HepG2 (cell line): ENCODE data around the gene TIRAP. TPM values are rescaled to one million over a fixed set of nuclear protein-coding genes. Genes with fewer than 3 reads are reported as not detected.

ENCODE experiments used
- ADNP ChIP-seq: sonication (generic); formaldehyde crosslinking; IDR thresholded peaks from 2 replicates; pipeline ENCODE4 v1.4.0; 2020; ENCODE audit warnings: missing genetic modification reagents
- AGO1 ChIP-seq: fragments of 200-400 bp; formaldehyde crosslinking; IDR thresholded peaks from 2 replicates; pipeline ENCODE4 v1.6.1; 2017; ENCODE audit warnings: mild to moderate bottlenecking, low read depth, low read length, moderate library complexity; ENCODE audit not compliant: poor library complexity, severe bottlenecking
- ARNT ChIP-seq: fragments of 450-650 bp; IDR thresholded peaks from 2 replicates; pipeline ENCODE4 v1.6.1; 2017
- HDAC2 ChIP-seq: sonication (generic); formaldehyde crosslinking; IDR thresholded peaks from 2 replicates; pipeline ENCODE4 v1.4.0; 2020; ENCODE audit warnings: missing genetic modification reagents
- HMG20B ChIP-seq: conservative IDR thresholded peaks from 2 replicates; pipeline ENCODE4 v1.6.1; 2016; ENCODE audit warnings: missing genetic modification reagents, missing compliant biosample characterization
- HOXA5 ChIP-seq: sonication (generic); formaldehyde crosslinking; IDR thresholded peaks from 2 replicates; pipeline ENCODE4 v1.4.0; 2020; ENCODE audit warnings: missing genetic modification reagents
- RXRB ChIP-seq: IDR thresholded peaks from 2 replicates; pipeline ENCODE4 v1.6.1; 2016; ENCODE audit warnings: borderline replicate concordance, missing genetic modification reagents, missing compliant biosample characterization
- ZBTB42 ChIP-seq: sonication (generic); formaldehyde crosslinking; IDR thresholded peaks from 2 replicates; pipeline ENCODE4 v1.5.0; 2020; ENCODE audit warnings: mild to moderate bottlenecking, missing genetic modification reagents
- ZFP90 ChIP-seq: sonication (generic); formaldehyde crosslinking; IDR thresholded peaks from 2 replicates; pipeline ENCODE4 v1.8.0; 2022; ENCODE audit warnings: missing genetic modification reagents, mild to moderate bottlenecking, inconsistent platforms, borderline replicate concordance
- ZNF296 ChIP-seq: sonication (generic); formaldehyde crosslinking; conservative IDR thresholded peaks from 2 replicates; pipeline ENCODE4 v1.5.0; 2020; ENCODE audit warnings: mild to moderate bottlenecking, missing genetic modification reagents
- ZNF549 ChIP-seq: sonication (generic); formaldehyde crosslinking; IDR thresholded peaks from 2 replicates; pipeline ENCODE4 v1.5.0; 2020; ENCODE audit warnings: missing genetic modification reagents
- ZNF703 ChIP-seq: sonication (generic); formaldehyde crosslinking; IDR thresholded peaks from 2 replicates; pipeline ENCODE4 v1.5.1; 2020; ENCODE audit warnings: missing genetic modification reagents, mild to moderate bottlenecking, moderate library complexity, borderline replicate concordance
- ZNF781 ChIP-seq: sonication (generic); formaldehyde crosslinking; IDR thresholded peaks from 2 replicates; pipeline ENCODE4 v1.5.1; 2020; ENCODE audit warnings: borderline replicate concordance, mild to moderate bottlenecking, missing genetic modification reagents; ENCODE audit errors: not compliant biosample characterization
- ZNF839 ChIP-seq: sonication (generic); formaldehyde crosslinking; IDR thresholded peaks from 2 replicates; pipeline ENCODE4 v1.4.0; 2020; ENCODE audit warnings: missing genetic modification reagents, mild to moderate bottlenecking, borderline replicate concordance
- ZNF841 ChIP-seq: sonication (generic); formaldehyde crosslinking; IDR thresholded peaks from 2 replicates; pipeline ENCODE4 v1.8.1; 2023; ENCODE audit warnings: missing genetic modification reagents, borderline replicate concordance
- polyA plus RNA-seq, 8 experiments: library from polyadenylated mRNA; depleted of rRNA in 3 of 8; stranded (reverse) in 7 of 8; unstranded in 1 of 8; fragments of >200 nt; fragmentation: Illumina TruSeq in 4 of 8; extraction: Trizol in 4 of 8; gene quantifications; 2 replicates each; pipeline versions ENCODE4 v1.2.1 to v1.2.3, GENCODE V29; 2011 to 2016; ENCODE audit warnings: low read depth in 4 of 8, missing spikeins in 1 of 8, mixed read lengths in 1 of 8; ENCODE audit not compliant: insufficient read depth in 1 of 8
- total RNA-seq, 5 experiments: library from RNA; depleted of rRNA; stranded (reverse); fragments of >200 nt; fragmentation: Illumina TruSeq; extraction: Trizol; gene quantifications; 2 replicates each; pipeline ENCODE4 v1.2.3, GENCODE V29; 2016; ENCODE audit warnings: low read depth in 1 of 5
- TF ChIP-seq, protein P1 (sequence below): fragments of 450-650 bp; IDR thresholded peaks from 2 replicates; pipeline ENCODE4 v1.6.1; 2016
- TF ChIP-seq, protein P2 (sequence below), 2 experiments: sonication (generic) in 1 of 2; formaldehyde crosslinking in 1 of 2; IDR thresholded peaks; 2 replicates each; pipeline versions ENCODE4 v1.4.0 to v1.6.1; 2016 to 2020; ENCODE audit warnings: borderline replicate concordance in 1 of 2, low read depth in 1 of 2, mild to moderate bottlenecking in 1 of 2, missing genetic modification reagents in 1 of 2
- TF ChIP-seq, protein P3 (sequence below): sonication (generic); formaldehyde crosslinking; IDR thresholded peaks from 2 replicates; pipeline ENCODE4 v1.8.1; 2023; ENCODE audit warnings: missing genetic modification reagents, inconsistent platforms, borderline replicate concordance
- TF ChIP-seq, protein P4 (sequence below): sonication (generic); formaldehyde crosslinking; IDR thresholded peaks from 2 replicates; pipeline ENCODE4 v1.4.0; 2020; ENCODE audit warnings: missing genetic modification reagents, borderline replicate concordance
- TF ChIP-seq, protein P5 (sequence below): sonication (generic); formaldehyde crosslinking; IDR thresholded peaks from 2 replicates; pipeline ENCODE4 v1.4.0; 2020; ENCODE audit warnings: mild to moderate bottlenecking, missing genetic modification reagents

The TIRAP gene
- total and polyA plus RNA-seq, 2 of the 13 experiments (the other 11 are each of a cell fraction or from before 2014, with no cell fraction given) = 5.4 to 5.7 TPM

DNA sequence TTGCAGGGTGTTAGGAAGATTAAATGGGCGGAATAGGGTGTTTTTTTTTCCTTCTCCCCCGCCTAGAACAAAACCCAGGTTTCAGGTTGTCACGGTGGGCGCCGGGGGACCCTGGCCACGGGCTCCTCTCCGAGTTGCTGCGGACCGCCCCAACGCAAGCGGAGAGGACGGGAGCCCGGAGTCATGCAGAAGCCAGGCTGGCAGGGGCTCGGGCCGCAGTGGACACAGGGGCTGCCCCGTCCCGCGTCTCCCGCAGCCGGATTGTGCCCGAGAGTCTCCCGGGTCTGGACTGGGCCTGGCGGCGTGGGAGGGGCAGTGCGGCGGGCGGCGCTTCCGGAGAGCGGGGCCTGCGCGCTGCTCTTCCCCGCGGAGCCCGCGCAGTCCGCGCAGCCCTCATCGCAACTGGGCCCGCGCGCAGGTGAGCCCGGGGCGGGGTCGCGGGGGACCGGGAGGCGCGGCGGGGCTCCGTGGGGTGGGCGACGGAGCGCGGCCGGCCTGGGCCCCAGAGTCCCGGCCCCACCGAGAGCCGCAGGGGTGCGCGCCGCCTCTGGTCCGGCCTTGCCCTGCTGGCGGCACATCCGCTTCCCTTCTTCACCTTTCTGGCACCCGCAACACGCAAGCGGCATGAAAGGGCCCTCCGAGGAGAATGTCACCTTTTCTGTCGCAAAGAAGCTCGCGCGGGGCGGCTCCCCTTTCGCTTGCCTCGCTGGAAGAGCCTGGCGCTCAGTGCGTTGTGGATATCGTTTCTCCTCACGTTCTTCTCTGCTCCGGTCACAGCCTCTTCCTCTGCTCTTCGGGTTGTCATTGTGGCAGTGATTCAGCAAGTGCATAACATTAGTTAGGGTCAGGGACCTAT is at the start of gene TIRAP (continued):
- TF ChIP-seq HMG20B (CRISPR knock-in tag) (no peak; the same call in 1 of the 2 replicates), ZNF549 (CRISPR knock-in tag) (no peak), ZNF841 (no peak), AGO1 (peak; percentile 70), ZFP90 (CRISPR knock-in tag) (no peak; the same call in 1 of the 2 replicates), ZNF703 (no peak), ZNF839 (CRISPR knock-in tag) (no peak), ZNF296 (CRISPR knock-in tag) (0 out of 2 replicates have a peak, but pooled peaks have one; percentile 76), HDAC2 (CRISPR knock-in tag) (no peak; the same call in 1 of the 2 replicates), HOXA5 (CRISPR knock-in tag) (0 out of 2 replicates have a peak, but pooled peaks have one; percentile 42), ZNF781 (CRISPR knock-in tag) (no peak), ZBTB42 (CRISPR knock-in tag) (no peak), RXRB (no peak; the same call in 1 of the 2 replicates), ARNT (no peak), ADNP (CRISPR knock-in tag) (no peak)
- TF ChIP-seq, protein P1, sequence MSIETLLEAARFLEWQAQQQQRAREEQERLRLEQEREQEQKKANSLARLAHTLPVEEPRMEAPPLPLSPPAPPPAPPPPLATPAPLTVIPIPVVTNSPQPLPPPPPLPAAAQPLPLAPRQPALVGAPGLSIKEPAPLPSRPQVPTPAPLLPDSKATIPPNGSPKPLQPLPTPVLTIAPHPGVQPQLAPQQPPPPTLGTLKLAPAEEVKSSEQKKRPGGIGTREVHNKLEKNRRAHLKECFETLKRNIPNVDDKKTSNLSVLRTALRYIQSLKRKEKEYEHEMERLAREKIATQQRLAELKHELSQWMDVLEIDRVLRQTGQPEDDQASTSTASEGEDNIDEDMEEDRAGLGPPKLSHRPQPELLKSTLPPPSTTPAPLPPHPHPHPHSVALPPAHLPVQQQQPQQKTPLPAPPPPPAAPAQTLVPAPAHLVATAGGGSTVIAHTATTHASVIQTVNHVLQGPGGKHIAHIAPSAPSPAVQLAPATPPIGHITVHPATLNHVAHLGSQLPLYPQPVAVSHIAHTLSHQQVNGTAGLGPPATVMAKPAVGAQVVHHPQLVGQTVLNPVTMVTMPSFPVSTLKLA = no peak
- TF ChIP-seq, protein P2, sequence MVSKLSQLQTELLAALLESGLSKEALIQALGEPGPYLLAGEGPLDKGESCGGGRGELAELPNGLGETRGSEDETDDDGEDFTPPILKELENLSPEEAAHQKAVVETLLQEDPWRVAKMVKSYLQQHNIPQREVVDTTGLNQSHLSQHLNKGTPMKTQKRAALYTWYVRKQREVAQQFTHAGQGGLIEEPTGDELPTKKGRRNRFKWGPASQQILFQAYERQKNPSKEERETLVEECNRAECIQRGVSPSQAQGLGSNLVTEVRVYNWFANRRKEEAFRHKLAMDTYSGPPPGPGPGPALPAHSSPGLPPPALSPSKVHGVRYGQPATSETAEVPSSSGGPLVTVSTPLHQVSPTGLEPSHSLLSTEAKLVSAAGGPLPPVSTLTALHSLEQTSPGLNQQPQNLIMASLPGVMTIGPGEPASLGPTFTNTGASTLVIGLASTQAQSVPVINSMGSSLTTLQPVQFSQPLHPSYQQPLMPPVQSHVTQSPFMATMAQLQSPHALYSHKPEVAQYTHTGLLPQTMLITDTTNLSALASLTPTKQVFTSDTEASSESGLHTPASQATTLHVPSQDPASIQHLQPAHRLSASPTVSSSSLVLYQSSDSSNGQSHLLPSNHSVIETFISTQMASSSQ (IDR thresholded peaks at IDR 0.05; ENCODE audit: low read depth) = no peak
- TF ChIP-seq, protein P2 (CRISPR knock-in tag; IDR thresholded peaks at IDR 0.05; ENCODE audit: borderline replicate concordance) = no peak
- TF ChIP-seq, protein P3, sequence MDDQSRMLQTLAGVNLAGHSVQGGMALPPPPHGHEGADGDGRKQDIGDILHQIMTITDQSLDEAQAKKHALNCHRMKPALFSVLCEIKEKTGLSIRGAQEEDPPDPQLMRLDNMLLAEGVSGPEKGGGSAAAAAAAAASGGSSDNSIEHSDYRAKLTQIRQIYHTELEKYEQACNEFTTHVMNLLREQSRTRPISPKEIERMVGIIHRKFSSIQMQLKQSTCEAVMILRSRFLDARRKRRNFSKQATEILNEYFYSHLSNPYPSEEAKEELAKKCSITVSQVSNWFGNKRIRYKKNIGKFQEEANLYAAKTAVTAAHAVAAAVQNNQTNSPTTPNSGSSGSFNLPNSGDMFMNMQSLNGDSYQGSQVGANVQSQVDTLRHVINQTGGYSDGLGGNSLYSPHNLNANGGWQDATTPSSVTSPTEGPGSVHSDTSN (CRISPR knock-in tag) = no peak
- TF ChIP-seq, protein P4, sequence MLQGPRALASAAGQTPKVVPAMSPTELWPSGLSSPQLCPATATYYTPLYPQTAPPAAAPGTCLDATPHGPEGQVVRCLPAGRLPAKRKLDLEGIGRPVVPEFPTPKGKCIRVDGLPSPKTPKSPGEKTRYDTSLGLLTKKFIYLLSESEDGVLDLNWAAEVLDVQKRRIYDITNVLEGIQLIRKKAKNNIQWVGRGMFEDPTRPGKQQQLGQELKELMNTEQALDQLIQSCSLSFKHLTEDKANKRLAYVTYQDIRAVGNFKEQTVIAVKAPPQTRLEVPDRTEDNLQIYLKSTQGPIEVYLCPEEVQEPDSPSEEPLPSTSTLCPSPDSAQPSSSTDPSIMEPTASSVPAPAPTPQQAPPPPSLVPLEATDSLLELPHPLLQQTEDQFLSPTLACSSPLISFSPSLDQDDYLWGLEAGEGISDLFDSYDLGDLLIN (CRISPR knock-in tag) = no peak
- TF ChIP-seq, protein P5, sequence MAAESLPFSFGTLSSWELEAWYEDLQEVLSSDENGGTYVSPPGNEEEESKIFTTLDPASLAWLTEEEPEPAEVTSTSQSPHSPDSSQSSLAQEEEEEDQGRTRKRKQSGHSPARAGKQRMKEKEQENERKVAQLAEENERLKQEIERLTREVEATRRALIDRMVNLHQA (CRISPR knock-in tag) = no peak
